Smooth muscle cell of the brain vasculature (primary cell): ENCODE results near the gene LINC01488.
A peak's percentile ranks its signal among the peaks of the same experiment; 100 is the strongest.

ENCODE experiments used
- DNase-seq: peaks from one replicate; pipeline ENCODE4 v3.0.0-alpha.2; 2012; ENCODE audit warnings: low read depth, low spot score

The LINC01488 gene

DNA sequence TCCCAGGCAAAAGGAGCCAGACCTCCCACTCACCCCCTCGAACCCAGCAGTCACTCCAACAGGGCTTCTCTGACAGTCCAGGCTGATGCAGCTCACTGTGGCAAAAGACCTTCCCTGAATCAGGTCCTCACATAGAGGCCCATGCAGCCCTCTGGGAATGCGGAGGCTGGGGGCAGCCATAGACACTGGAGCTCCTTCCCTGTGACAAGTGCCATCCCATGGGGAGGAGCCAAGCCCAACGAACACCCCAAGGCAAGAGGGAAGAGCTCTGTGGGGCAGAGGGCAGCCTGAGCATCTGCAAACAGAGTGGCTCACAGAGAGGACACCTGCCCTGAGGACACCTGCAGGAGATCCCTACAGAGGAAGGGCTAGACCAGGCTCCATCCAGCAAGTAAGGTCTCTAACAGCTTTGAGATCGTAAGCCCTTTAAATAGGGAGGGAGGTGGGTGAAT is at the start of gene LINC01488:
Gene LINC01488 (plus strand): TSS at position 271 of the 452 bp plus-strand sequence.
- DNase-seq, result no peak

- DNase-seq, result no peak
These were observed 49.3 kb upstream of the LINC01488 start for GRCh38 chr11:69431893-69432738.

GRCh38 chr11:69433741-69434140 is 47.7 kb upstream of the LINC01488 start:
- no peak for DNase-seq

DNA sequence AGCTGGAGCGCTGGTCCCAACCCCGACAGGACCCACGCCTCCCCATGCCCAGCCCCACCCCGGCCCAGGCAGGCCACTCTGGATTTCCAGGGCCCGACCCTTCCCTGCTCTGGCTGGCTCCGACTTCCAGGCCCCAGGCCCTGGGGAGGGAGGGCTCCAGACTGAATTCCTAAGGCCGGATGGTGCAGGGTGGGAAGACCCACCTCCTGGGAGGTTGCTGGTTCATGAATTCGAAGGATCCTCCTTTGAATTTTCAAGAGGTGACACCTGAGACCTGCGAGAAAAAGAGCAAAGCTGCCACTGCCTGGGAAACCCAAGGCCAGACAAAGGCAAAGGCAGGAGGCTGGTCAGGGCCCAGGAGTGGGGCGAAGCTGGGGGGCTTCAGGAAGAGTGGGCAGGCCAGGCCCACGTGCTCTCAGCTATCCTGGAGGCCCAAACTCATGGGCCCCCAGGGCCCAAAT is 47.0 kb upstream of the LINC01488 start:
- no peak for DNase-seq

- no peak for DNase-seq
These were observed 46.1 kb upstream of the LINC01488 start for GRCh38 chr11:69435161-69435986.

DNA sequence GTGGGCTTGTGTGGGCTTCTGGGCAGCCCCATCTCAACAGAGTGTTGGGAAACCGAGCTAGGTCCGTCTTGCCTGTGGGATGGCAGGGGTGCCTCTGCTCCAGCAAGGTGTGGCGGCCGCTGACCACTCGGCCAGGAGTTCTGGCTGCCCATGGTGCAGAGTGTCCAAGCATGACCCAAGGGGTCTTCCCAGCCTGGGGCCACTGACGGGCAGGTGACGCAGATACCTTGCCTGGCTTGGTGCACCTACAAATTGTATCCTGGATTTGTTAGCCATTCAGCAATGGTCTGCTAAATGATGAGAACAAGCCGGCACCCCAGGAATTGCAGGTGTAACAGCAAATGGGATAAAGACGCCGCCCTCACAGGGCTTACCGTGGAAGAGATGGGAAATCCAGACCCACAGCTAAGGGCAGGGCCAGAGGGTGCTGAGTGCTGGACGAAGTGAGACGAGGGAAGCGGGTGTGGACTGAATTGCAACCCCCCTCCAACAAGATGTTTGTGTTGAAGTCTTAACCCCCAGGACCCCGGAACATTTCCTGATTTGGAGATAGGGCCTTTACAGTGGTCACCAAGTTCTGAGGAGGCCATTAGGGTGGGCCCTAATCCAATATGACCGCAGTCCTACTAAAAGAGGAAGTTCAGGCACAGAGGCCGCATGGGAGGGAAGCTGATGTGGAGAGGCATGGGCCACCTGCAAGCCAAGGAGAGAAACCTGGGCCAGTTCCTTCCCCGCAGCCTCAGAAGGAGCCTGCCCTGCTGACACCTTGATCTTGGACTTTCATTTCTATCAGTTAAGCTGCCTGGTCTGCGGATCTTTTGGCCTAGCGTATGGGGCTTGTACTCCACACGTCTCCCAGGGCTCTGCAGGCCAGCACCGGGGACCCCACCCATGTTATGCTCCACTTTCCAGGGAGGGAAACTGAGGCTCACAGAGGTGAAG is 45.2 kb upstream of the LINC01488 start:
- no peak for DNase-seq

DNA sequence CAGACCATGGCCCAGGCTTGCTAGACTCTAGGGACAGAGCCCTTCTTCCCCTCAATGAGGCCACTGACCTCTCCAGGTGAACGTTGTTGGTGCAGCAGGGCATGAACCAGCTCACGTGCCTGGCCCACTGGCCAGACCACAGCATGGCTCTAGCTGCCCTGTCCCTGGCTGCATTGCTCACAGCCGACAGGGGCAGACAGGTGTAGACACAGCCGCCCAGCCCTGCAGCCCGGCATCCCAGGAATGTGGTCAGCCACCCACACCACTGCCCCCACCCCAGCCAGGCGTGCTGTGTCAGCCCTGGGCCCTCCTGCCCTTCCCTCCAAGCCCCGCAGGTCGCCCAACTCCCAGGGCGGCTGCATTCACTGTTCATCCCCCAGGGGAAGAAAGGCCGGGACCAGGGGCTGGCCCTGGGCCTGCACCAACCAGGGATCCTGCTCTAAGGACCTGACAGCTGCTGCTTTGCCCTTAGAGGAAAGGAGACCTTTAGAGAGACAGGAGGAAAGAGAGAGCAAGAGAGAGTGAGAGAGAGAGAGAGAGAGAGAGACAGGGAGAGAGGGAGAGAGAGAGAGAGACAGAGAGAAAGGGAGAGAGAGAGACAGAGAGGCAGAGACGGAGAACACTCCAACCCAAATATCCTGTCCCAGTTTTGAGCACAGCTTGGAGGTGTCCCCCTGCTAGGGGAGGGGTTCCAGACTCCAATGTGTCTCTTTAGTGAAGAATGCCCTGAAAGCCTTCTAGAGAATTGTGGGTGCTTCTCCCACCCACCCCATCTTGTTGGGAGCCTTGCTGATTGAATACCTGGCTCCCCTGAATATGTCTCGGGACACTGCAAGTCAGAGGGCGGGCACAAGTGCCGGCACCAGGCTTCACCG is 44.2 kb upstream of the LINC01488 start:
- no peak for DNase-seq

- no peak for DNase-seq
These were observed 43.6 kb upstream of the LINC01488 start for GRCh38 chr11:69437876-69438205.

DNA sequence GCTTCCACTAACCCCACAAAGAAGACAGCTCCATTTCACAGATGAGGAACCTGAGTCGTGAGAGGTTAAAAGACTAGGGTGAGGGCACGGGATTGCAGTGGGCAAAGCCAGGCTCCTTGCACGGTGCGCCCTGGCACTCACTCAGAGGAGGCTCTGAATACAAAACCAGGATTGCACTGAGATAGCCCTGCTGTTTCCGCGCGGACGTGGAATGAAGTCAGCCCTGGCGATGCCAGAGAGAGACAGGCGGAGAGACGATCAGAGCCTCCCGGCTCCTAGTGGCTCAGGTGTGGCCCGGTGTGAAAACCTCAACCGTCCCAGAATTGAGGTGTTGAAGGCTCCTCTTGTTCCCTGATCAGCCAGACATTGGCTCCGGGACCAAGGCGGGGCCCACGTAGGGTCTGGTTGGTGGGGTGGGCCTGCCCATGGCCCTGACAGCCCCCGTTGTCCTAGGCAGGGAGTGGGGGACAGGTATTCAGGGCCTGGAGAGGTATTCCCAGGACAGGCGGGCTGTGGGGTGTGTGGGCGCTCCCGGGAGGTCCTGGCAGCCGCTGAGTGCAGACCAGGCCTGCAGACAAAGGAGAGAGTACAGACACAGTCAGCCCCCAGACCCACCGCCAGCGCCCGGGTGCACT is 43.1 kb upstream of the LINC01488 start:
- DNase-seq, result no peak

- DNase-seq, result no peak
These were observed 42.3 kb upstream of the LINC01488 start for GRCh38 chr11:69439127-69439526.

- DNase-seq, result no peak
These were observed 41.6 kb upstream of the LINC01488 start for GRCh38 chr11:69439651-69440464.

GRCh38 chr11:69440876-69441275 is 40.6 kb upstream of the LINC01488 start:
- DNase-seq, result no peak

DNA sequence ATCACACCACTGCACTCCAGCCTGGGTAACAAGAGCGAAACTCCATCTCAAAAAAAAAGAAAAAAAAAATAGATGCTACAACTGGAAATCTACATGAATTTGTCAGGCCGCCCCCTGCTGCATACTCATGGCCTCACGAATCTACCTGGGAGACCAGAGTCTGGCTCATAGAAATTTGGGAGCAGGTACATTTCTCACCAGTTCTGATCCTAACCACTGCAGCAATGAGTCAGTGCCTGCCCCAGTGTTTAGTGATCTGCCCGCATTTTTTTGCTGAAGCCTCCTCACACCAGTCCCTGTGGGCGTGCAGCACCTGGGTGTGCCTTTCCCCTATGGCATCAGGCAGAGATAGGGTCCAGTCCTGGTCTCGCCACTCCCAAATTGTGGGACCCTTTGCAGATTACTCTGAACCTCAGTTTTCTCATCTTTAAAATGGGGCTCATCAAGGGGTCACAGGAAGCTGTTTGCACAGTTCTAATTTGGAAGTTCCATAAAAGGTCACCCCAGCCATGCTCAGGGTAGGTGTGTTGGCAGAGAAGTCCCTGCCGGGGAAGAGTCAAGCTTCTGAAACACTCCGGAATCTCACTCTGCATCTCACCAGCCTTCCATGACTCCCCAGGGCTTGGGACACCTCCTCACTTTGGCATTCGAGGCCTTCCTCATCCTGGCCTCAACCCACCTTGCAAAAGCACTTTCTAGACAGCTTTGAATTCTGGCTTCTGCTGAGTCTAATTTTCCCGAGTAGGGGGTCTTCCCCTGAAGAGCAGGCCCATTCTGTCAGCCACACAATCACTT is 39.3 kb upstream of the LINC01488 start:
- DNase-seq, result no peak

DNA sequence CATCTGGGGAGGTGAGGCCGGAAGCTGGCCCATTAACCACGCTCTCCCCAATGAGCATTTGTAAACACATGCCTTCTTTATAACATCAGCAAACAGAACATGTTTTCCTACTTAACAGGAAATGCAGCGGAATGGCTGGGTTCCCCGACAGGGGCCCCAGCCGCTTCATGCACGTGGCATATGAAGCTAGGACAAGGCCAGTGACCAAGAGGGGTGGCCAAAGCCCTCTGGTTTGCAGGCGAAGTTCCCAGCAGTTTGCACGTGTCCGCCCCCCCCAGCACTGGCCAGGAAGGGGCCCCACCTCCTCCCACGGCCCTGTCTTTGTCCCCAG is 38.7 kb upstream of the LINC01488 start:
- no peak for DNase-seq

DNA sequence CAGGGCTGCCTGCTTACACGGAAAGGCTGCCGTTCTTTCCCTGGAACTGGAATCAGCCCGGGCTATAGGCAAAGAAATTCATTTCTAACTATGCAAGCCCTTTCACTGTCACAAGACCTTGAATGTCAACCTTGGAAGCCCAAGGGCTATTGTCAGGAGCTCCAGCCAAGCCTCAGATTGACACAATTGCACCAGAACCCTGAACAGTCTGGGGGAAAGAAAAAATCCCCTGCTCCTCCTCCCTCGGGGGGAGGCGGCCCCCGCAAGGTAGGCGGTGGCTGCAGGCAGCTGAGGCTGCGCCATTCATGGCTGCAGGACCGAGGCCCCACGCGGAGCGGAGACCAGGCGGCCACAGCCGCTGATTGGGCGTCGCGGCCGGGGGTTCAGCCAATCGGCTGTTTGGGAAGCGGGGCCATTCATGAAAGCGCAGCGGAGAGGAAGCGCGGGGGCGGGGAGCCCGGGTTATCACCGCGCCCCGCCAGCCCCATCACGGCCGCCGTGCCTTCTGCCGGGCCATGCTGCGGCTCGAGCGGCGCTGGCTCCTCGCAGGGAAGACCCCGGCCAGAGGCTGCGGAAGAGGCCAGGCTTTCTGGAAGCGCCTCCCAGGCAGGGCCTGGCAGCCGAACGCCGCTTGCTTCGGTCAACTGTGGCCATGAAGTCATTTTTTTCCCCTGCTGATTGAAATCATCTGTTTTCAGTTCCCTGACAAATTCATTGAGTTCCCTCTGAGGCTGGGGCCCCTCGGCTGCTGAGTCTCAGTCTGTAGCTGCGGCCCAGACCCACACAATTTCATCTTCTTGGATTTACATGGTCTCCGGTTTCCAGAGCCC is 38.1 kb upstream of the LINC01488 start:
- peak; percentile 84 for DNase-seq

DNA sequence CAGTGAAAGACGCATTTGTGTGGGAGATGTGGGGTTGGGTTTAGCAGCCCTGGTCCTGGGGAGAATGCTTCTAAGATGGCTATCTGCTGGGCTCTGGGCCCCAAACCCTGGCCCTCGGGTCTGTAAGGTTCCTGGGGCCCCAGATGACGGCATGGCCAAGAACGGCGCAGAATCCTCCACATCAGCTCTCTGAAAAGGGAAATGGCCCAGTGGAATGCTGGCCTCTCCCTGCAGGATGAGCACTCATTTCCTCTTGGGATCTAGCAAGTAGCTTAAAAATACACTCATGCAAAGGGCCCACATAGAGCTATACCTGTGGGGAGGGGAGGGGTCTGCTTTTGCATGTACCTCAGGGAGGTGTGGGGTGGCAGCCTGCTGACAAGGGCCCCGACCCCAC is 37.5 kb upstream of the LINC01488 start:
- DNase-seq, result no peak

- DNase-seq, result no peak
These were observed 36.9 kb upstream of the LINC01488 start for GRCh38 chr11:69444381-69445130.
